Measurements from ENCODE around the gene DLG5. TPM values are rescaled to one million over a fixed set of nuclear protein-coding genes. Genes with fewer than 3 reads are reported as not detected.

The DLG5 gene
- total and polyA plus RNA-seq, 4 donors: 1.2 to 7.1 (median 4.6) TPM

DNA sequence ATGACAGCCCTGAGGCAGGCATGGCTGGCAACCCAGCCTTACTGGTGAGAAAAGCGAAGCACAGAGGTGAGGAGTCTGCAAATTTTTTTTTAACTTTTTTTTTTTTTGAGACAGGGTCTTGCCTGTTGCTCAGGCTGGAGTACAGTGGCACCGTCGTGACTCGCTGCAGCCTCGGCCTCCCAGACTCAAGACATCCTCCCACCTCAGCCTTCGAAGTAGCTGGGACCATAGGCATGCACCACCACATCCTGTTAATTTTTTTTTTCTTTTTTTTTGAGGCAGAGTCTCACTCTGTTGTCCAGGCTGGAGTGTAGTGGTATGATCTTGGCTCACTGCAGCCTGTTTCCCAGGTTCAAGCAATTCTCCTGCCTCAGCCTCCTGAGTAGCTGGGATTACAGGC, 35.1 kb upstream of the DLG5 start:
- H3K36me3 ChIP-seq (ENCODE audit: control insufficient read depth in 4 of 4, insufficient read depth in 3 of 4, low read depth in 1 of 4, low read length in 3 of 4): no peaks in the 10 kb centered on the region
- no peaks in the 10 kb centered on the region for H3K27me3 ChIP-seq (ENCODE audit: control insufficient read depth in 4 of 4, insufficient read depth in 4 of 4, low read length in 3 of 4)
- H3K9ac ChIP-seq (ENCODE audit: low read depth in 1 of 2, low read length in 2 of 2): no peak overlapping the region
- no peak overlapping the region for H3K4me3 ChIP-seq (ENCODE audit: low read depth in 1 of 3, low read length in 3 of 3)
- no peaks in the 10 kb centered on the region for H3K9me3 ChIP-seq (ENCODE audit: control insufficient read depth in 4 of 4, low read length in 3 of 4)
- WGBS: 94% methylated on average over 6 of the region's 6 CpGs
- DNase-seq (ENCODE audit: low spot score): no peak
- no peak for TF ChIP-seq HNF4G (IDR thresholded peaks at IDR 0.05)
- TF ChIP-seq RXRA (IDR thresholded peaks at IDR 0.05): no peak
- TF ChIP-seq RAD21 (IDR thresholded peaks at IDR 0.05): no peak
- no peak for TF ChIP-seq EGR1 (IDR thresholded peaks at IDR 0.05; ENCODE audit: low read depth in 2 of 2)
- TF ChIP-seq JUND (IDR thresholded peaks at IDR 0.05): no peak
- TF ChIP-seq, protein P1, sequence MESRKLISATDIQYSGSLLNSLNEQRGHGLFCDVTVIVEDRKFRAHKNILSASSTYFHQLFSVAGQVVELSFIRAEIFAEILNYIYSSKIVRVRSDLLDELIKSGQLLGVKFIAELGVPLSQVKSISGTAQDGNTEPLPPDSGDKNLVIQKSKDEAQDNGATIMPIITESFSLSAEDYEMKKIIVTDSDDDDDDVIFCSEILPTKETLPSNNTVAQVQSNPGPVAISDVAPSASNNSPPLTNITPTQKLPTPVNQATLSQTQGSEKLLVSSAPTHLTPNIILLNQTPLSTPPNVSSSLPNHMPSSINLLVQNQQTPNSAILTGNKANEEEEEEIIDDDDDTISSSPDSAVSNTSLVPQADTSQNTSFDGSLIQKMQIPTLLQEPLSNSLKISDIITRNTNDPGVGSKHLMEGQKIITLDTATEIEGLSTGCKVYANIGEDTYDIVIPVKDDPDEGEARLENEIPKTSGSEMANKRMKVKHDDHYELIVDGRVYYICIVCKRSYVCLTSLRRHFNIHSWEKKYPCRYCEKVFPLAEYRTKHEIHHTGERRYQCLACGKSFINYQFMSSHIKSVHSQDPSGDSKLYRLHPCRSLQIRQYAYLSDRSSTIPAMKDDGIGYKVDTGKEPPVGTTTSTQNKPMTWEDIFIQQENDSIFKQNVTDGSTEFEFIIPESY (IDR thresholded peaks at IDR 0.05): no peak
- TF ChIP-seq, protein P2, sequence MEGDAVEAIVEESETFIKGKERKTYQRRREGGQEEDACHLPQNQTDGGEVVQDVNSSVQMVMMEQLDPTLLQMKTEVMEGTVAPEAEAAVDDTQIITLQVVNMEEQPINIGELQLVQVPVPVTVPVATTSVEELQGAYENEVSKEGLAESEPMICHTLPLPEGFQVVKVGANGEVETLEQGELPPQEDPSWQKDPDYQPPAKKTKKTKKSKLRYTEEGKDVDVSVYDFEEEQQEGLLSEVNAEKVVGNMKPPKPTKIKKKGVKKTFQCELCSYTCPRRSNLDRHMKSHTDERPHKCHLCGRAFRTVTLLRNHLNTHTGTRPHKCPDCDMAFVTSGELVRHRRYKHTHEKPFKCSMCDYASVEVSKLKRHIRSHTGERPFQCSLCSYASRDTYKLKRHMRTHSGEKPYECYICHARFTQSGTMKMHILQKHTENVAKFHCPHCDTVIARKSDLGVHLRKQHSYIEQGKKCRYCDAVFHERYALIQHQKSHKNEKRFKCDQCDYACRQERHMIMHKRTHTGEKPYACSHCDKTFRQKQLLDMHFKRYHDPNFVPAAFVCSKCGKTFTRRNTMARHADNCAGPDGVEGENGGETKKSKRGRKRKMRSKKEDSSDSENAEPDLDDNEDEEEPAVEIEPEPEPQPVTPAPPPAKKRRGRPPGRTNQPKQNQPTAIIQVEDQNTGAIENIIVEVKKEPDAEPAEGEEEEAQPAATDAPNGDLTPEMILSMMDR (IDR thresholded peaks at IDR 0.05; ENCODE audit: low read depth, low read length, missing input control): no peak
- TF ChIP-seq, protein P3, sequence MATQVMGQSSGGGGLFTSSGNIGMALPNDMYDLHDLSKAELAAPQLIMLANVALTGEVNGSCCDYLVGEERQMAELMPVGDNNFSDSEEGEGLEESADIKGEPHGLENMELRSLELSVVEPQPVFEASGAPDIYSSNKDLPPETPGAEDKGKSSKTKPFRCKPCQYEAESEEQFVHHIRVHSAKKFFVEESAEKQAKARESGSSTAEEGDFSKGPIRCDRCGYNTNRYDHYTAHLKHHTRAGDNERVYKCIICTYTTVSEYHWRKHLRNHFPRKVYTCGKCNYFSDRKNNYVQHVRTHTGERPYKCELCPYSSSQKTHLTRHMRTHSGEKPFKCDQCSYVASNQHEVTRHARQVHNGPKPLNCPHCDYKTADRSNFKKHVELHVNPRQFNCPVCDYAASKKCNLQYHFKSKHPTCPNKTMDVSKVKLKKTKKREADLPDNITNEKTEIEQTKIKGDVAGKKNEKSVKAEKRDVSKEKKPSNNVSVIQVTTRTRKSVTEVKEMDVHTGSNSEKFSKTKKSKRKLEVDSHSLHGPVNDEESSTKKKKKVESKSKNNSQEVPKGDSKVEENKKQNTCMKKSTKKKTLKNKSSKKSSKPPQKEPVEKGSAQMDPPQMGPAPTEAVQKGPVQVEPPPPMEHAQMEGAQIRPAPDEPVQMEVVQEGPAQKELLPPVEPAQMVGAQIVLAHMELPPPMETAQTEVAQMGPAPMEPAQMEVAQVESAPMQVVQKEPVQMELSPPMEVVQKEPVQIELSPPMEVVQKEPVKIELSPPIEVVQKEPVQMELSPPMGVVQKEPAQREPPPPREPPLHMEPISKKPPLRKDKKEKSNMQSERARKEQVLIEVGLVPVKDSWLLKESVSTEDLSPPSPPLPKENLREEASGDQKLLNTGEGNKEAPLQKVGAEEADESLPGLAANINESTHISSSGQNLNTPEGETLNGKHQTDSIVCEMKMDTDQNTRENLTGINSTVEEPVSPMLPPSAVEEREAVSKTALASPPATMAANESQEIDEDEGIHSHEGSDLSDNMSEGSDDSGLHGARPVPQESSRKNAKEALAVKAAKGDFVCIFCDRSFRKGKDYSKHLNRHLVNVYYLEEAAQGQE (IDR thresholded peaks at IDR 0.05): no peak
- TF ChIP-seq TAF1 (conservative IDR thresholded peaks at IDR 0.05): no peak
- no peak for TF ChIP-seq GABPA (IDR thresholded peaks at IDR 0.05 in 1 of 2, conservative IDR thresholded peaks at IDR 0.05 in 1 of 2)
- no peak for TF ChIP-seq FOXA2 (IDR thresholded peaks at IDR 0.05)
- TF ChIP-seq SP1 (IDR thresholded peaks at IDR 0.05): no peak
- TF ChIP-seq, protein P4, sequence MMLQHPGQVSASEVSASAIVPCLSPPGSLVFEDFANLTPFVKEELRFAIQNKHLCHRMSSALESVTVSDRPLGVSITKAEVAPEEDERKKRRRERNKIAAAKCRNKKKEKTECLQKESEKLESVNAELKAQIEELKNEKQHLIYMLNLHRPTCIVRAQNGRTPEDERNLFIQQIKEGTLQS (IDR thresholded peaks at IDR 0.05): no peak
- TF ChIP-seq NR2F2 (IDR thresholded peaks at IDR 0.05): no peak
- TF ChIP-seq HNF4A (conservative IDR thresholded peaks at IDR 0.05): no peak
- TF ChIP-seq FOXA1 (IDR thresholded peaks at IDR 0.05): no peak
- TF ChIP-seq, protein P5, sequence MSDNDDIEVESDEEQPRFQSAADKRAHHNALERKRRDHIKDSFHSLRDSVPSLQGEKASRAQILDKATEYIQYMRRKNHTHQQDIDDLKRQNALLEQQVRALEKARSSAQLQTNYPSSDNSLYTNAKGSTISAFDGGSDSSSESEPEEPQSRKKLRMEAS (IDR thresholded peaks at IDR 0.05): no peak
- TF ChIP-seq YY1 (IDR thresholded peaks at IDR 0.05): no peak
- H3K4me1 ChIP-seq (ENCODE audit: control insufficient read depth in 4 of 4, insufficient read depth in 4 of 4, low read length in 3 of 4): no peaks in the 10 kb centered on the region
- no peak overlapping the region for H3K27ac ChIP-seq (ENCODE audit: low read depth in 1 of 2, low read length in 2 of 2)
